SK-MEL-5 (cell line): ENCODE data around the gene MRPL32. TPM values are rescaled to one million over a fixed set of nuclear protein-coding genes. Genes with fewer than 3 reads are reported as not detected.

Source experiments
- DNase-seq: peaks from one replicate; pipeline ENCODE4 v3.0.0-alpha.2; 2016; ENCODE audit warnings: low read depth, low spot score
- in situ Hi-C: cut with HindIII; loops from 2 replicates; pipeline ENCODE4 v1.10.0; 2016; ENCODE audit warnings: low sequenced_read_pairs, high pct_unique_total_duplicates, low pct_unique_long_range_greater_than_20kb
- total RNA-seq: library from RNA; depleted of rRNA; stranded (reverse); fragments of >200 nt; shearing (Covaris generic); gene quantifications from 2 replicates; pipeline ENCODE4 v1.2.3, GENCODE V29; 2014; rRNA removed

MRPL32 gene
- total RNA-seq, 1 experiment from 2014 or later, result 117 TPM

DNA sequence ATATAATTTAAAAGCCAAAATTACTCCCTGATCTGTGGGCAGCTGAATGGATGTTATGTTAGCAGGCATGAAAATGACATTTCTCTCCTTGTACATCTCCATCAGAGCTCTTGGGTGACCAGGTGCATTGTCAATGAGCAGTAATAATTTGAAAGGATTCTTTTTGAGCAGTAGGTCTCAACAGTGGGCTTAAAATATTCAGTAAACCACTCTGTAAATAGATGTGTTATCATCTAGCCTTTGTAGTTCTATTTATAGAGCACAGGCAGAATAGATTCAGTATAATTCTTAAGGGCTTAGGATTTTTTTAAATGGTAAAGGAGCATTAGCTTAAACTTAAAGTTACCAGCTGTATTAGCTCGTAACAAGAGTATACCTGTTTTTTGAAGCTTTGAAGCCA is 52.0 kb downstream of the MRPL32 start:
- in situ Hi-C loops, result no loop called here
- DNase-seq, result no peak

DNA sequence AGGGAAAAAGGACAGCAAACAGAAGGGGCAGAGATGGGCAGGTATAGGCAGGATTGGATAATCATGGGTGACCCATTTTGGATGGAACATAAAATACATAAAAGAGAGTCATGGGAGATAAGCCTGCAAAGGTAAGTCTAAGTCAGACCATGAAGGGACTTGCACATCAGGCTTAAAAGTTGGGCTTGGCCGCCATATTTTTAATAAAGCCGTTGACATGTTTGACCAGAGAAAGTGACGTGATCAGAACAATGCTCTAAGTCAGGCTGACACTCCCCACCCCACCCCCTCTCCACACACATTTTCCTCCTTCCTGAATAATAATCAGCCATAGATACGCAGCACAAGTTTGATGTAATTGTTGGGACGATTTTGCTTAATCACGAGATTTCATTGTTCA is 54.0 kb downstream of the MRPL32 start:
- in situ Hi-C loops, result no loop called here

DNA sequence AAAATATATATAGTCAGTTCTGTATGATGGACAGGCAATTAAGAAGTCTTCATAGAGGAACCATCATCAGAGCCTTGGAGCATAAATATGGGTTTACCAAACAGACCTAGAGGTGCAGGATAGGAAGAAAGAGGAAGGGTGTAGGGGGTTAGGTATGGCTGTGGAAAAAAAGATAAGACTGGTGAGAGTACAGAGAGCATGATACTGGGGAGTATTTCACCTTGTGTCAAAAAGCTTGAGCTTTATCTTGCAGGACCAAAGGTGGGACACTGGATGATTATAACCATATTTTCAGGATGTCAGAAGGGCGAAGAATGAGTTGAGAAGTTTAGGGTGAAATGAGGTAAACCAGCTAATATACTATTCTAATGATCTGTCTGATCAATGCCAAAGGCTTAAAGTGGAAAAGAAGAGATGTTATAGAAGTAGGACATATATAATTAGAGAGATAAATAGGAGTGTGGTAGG is 54.6 kb downstream of the MRPL32 start:
- in situ Hi-C loops, result no loop called here
- DNase-seq, result no peak

More for the DNA sequence above, 54.0 kb downstream of the MRPL32 start:
- DNase-seq, result no peak

Other genes with a start within 250 kb of the MRPL32 start
- 4.5 and 9.0 TPM in 2 replicates for gene C7orf25, start 20.3 kb upstream of the MRPL32 start, total RNA-seq
- gene PSMA2, start 202 bp upstream of the MRPL32 start, total RNA-seq, result 155 and 176 TPM in 2 replicates
- under 0.01 TPM in 1 of 2 replicates, not detected in the other for gene HECW1, start 180.3 kb downstream of the MRPL32 start, total RNA-seq